ENCODE measurements around the gene SINHCAF. TPM values are rescaled to one million over a fixed set of nuclear protein-coding genes. Genes with fewer than 3 reads are reported as not detected.

SINHCAF gene
- total RNA-seq, 1 donor from 2014 or later, result 115 TPM

DNA sequence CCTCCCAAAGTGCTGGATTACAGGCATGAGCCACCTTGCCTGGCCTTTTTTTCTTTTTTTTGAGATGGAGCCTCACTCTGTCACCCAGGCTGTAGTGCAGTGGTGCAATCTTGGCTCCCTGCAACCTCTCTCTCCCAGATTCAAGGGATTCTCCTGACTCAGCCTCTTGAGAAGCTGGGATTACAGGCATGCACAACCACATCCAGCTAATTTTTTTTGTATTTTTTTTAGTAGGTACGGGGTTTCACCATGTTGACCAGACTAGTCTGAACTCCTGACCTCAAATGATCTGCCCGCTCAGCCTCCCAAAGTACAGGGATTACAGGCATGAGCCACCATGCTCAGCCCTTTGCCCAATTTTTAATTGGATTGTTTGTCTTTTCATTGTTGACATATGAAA, 58.0 kb downstream of the SINHCAF start:
- Mint-ChIP-seq H3K4me3 (ENCODE audit: unreplicated experiment) (no peak overlapping the region), H3K36me3 (ENCODE audit: low read depth, unreplicated experiment) (no peaks in the 10 kb centered on the region), H3K4me1 (ENCODE audit: low read depth, unreplicated experiment) (no peaks in the 10 kb centered on the region), H3K9me3 (ENCODE audit: unreplicated experiment) (no peaks in the 10 kb centered on the region), H3K27me3 (ENCODE audit: low read depth, unreplicated experiment) (no peaks in the 10 kb centered on the region), H3K27ac (ENCODE audit: unreplicated experiment) (no peak overlapping the region)
- Histone ChIP-seq H3K27ac (ENCODE audit: low read depth, low read length) (no peak overlapping the region), H4K20me1 (ENCODE audit: insufficient read depth, low read length) (no peaks in the 10 kb centered on the region), H3K36me3 (ENCODE audit: insufficient read depth, low read length) (no peaks in the 10 kb centered on the region), H3K4me1 (ENCODE audit: insufficient read depth, low read length) (no peaks in the 10 kb centered on the region), H3K27me3 (ENCODE audit: insufficient read depth, low read length) (no peaks in the 10 kb centered on the region), H2AFZ (ENCODE audit: low read depth, low read length) (no peak overlapping the region), H3K4me3 (ENCODE audit: insufficient read depth, low read depth, low read length) (no peak overlapping the region), H3K9me3 (ENCODE audit: insufficient read depth, low read depth, low read length) (no peaks in the 10 kb centered on the region), H3K4me2 (ENCODE audit: low read length) (no peak overlapping the region), H3K9ac (ENCODE audit: low read length) (no peak overlapping the region), H3K79me2 (ENCODE audit: insufficient read depth, low read length) (no peaks in the 10 kb centered on the region)
- DNase-seq (ENCODE audit: low read depth), result no peak
- FAIRE-seq, result no peak
- no peak for TF ChIP-seq EZH2 (IDR thresholded peaks at IDR 0.05; ENCODE audit: insufficient read depth, low read length)
- TF ChIP-seq, protein P1, sequence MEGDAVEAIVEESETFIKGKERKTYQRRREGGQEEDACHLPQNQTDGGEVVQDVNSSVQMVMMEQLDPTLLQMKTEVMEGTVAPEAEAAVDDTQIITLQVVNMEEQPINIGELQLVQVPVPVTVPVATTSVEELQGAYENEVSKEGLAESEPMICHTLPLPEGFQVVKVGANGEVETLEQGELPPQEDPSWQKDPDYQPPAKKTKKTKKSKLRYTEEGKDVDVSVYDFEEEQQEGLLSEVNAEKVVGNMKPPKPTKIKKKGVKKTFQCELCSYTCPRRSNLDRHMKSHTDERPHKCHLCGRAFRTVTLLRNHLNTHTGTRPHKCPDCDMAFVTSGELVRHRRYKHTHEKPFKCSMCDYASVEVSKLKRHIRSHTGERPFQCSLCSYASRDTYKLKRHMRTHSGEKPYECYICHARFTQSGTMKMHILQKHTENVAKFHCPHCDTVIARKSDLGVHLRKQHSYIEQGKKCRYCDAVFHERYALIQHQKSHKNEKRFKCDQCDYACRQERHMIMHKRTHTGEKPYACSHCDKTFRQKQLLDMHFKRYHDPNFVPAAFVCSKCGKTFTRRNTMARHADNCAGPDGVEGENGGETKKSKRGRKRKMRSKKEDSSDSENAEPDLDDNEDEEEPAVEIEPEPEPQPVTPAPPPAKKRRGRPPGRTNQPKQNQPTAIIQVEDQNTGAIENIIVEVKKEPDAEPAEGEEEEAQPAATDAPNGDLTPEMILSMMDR (IDR thresholded peaks at IDR 0.05; ENCODE audit: insufficient read depth, low read depth, low read length), result no peak

DNA sequence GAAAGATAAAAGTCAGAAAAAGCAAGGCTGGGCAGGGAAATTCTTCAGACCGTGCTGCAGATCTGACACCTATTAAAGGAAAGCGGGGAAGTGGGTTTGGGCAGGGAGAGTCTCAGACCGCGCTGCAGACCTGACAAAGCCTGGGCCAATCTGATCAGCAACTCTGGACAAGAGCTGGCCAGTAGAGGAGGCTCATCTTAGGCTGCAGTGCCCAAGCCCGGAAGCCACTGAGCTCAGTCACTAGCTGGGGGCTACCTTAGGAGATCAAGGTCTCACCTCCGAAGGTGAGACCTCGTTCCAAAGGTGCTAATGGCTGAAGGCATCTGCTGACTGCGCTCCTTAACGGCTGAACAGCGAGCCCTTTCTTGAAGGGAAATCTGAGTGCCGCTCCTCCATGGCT, 60.2 kb downstream of the SINHCAF start:
- Histone ChIP-seq H3K27ac (ENCODE audit: low read depth, low read length) (no peak overlapping the region), H4K20me1 (ENCODE audit: insufficient read depth, low read length) (no peaks in the 10 kb centered on the region), H3K4me2 (ENCODE audit: low read length) (no peak overlapping the region), H2AFZ (ENCODE audit: low read depth, low read length) (no peak overlapping the region), H3K4me3 (ENCODE audit: insufficient read depth, low read depth, low read length) (no peak overlapping the region), H3K27me3 (ENCODE audit: insufficient read depth, low read length) (no peaks in the 10 kb centered on the region), H3K9me3 (ENCODE audit: insufficient read depth, low read depth, low read length) (no peaks in the 10 kb centered on the region), H3K36me3 (ENCODE audit: insufficient read depth, low read length) (no peaks in the 10 kb centered on the region), H3K79me2 (ENCODE audit: insufficient read depth, low read length) (no peaks in the 10 kb centered on the region), H3K9ac (ENCODE audit: low read length) (no peak overlapping the region), H3K4me1 (ENCODE audit: insufficient read depth, low read length) (no peaks in the 10 kb centered on the region)
- FAIRE-seq, result no peak
- Mint-ChIP-seq H3K4me1 (ENCODE audit: low read depth, unreplicated experiment) (no peaks in the 10 kb centered on the region), H3K4me3 (ENCODE audit: unreplicated experiment) (no peak overlapping the region), H3K36me3 (ENCODE audit: low read depth, unreplicated experiment) (no peaks in the 10 kb centered on the region), H3K27me3 (ENCODE audit: low read depth, unreplicated experiment) (no peaks in the 10 kb centered on the region), H3K9me3 (ENCODE audit: unreplicated experiment) (no peaks in the 10 kb centered on the region), H3K27ac (ENCODE audit: unreplicated experiment) (no peak overlapping the region)
- DNase-seq (ENCODE audit: low read depth), result no peak
- TF ChIP-seq EZH2 (IDR thresholded peaks at IDR 0.05; ENCODE audit: insufficient read depth, low read length), result no peak
- TF ChIP-seq, protein P1 (IDR thresholded peaks at IDR 0.05; ENCODE audit: insufficient read depth, low read depth, low read length), result no peak

DNA sequence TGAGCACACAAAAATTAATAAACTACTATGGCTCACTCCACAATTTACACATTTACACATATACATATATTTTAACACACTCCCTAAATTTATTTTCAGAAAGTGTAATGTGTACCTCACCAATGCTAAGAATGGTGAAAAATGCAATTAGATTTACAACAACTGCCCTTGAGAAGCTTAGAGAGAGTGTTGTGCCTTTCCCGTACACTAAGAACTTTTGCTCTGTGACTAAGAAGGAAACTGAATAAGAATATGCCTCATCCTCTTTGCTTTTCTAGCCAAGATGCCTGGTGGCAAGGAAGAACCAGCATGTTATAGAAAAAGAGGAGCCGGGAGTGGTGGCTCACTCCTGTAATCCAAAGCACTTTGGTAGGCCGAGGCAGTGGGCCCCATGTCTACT, 62.3 kb downstream of the SINHCAF start:
- TF ChIP-seq EZH2 (IDR thresholded peaks at IDR 0.05; ENCODE audit: insufficient read depth, low read length), result no peak
- TF ChIP-seq, protein P1 (IDR thresholded peaks at IDR 0.05; ENCODE audit: insufficient read depth, low read depth, low read length), result no peak
- no peak for DNase-seq (ENCODE audit: low read depth)

More for the DNA sequence above, 62.3 kb downstream of the SINHCAF start:
- H3K9ac ChIP-seq (ENCODE audit: low read length), result no peak overlapping the region
- no peaks in the 10 kb centered on the region for H3K79me2 ChIP-seq (ENCODE audit: insufficient read depth, low read length)
- H3K4me1 Mint-ChIP-seq (ENCODE audit: low read depth, unreplicated experiment), result no peaks in the 10 kb centered on the region
- no peaks in the 10 kb centered on the region for H3K27me3 ChIP-seq (ENCODE audit: insufficient read depth, low read length)
- no peaks in the 10 kb centered on the region for H3K9me3 ChIP-seq (ENCODE audit: insufficient read depth, low read depth, low read length)
- no peaks in the 10 kb centered on the region for H4K20me1 ChIP-seq (ENCODE audit: insufficient read depth, low read length)
- H3K9me3 Mint-ChIP-seq (ENCODE audit: unreplicated experiment), result no peaks in the 10 kb centered on the region
- no peak overlapping the region for H3K27ac ChIP-seq (ENCODE audit: low read depth, low read length)
- H3K27me3 Mint-ChIP-seq (ENCODE audit: low read depth, unreplicated experiment), result no peaks in the 10 kb centered on the region
- no peaks in the 10 kb centered on the region for H3K4me1 ChIP-seq (ENCODE audit: insufficient read depth, low read length)
- no peak for FAIRE-seq
- H3K4me2 ChIP-seq (ENCODE audit: low read length), result no peak overlapping the region
- H3K36me3 ChIP-seq (ENCODE audit: insufficient read depth, low read length), result no peaks in the 10 kb centered on the region
- no peak overlapping the region for H2AFZ ChIP-seq (ENCODE audit: low read depth, low read length)
- H3K27ac Mint-ChIP-seq (ENCODE audit: unreplicated experiment), result no peak overlapping the region
- H3K4me3 ChIP-seq (ENCODE audit: insufficient read depth, low read depth, low read length), result no peak overlapping the region
- no peaks in the 10 kb centered on the region for H3K36me3 Mint-ChIP-seq (ENCODE audit: low read depth, unreplicated experiment)
- H3K4me3 Mint-ChIP-seq (ENCODE audit: unreplicated experiment), result no peak overlapping the region

Data from astrocyte (in vitro differentiated cells and primary cell).